GM18508 (cell line): ENCODE data around the gene HNF1B.

Source experiments
- ATAC-seq: cut with Tn5 transposase; IDR thresholded peaks from one replicate; pipeline ENCODE4 v1.9.1; 2021; ENCODE audit warnings: moderate number of reproducible peaks; ENCODE audit not compliant: insufficient read depth, unreplicated experiment

HNF1B gene

GRCh38 chr17:37737971-37738370 lies 6.9 kb downstream of the HNF1B start:
- no peak for ATAC-seq

DNA sequence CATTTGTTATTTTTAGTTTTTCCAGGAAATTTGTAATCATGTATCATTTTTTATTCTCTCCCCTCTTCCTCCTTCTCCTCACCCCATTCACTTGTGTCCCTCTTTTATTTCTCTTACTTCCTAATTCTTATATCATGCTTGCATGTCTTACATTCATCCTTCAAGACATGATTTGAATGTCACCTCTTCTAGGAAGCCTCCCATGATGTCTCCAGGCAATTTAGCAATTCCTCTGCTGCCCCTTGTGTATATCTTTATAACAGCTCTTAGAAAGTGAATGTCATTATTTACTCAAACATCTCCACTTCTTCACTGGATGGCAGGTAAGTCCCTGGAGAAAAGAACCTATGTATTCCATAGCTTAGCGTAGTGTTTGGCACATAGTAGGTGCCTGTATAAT lies 7.8 kb downstream of the HNF1B start:
- ATAC-seq, result no peak

GRCh38 chr17:37736428-37736827 lies 8.4 kb downstream of the HNF1B start:
- no peak for ATAC-seq

- no peak for ATAC-seq
These were observed 9.7 kb downstream of the HNF1B start for GRCh38 chr17:37735165-37735564.

DNA sequence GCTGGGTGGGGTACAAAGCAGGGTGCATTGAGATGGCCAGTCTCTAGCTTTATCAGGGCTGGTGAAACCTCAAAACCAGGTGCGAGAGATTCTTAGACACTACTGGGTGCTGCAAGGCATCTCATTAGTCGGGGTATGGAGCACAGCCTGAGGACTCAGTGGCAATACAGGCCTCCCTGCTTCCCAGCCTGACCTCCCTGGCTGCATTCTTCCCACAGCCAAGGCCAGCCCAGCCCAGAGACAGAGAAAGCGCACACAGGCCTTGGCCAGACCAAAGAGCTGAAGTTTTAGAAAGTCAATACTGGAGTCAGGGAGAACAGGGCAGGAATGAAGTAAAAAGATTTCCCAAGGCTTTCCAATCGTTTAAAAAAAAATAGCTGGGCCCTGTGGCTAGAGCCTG lies 12.5 kb downstream of the HNF1B start:
- no peak for ATAC-seq

- no peak for ATAC-seq
These were observed 13.8 kb downstream of the HNF1B start for GRCh38 chr17:37731056-37731455.

DNA sequence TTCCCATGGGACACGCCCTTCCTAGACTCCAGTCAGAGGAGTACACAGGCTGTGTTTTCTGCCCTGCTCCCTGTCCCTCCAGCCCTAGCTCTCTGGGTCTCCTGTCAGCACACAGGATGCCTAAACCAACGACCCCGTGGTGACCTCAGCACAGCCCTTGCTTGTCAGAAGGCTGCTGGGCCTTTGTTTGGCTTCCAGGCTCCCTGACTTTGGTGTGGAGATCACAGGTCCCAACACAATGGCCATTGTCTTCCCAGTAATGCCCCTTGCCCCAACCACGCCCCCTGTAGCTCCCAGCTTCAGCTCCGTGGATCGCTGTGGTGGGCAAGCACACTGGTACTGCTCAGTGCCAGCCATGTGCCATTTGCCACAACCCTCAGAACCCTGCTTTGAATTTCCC lies 15.0 kb downstream of the HNF1B start:
- no peak for ATAC-seq

- no peak for ATAC-seq
These were observed 17.8 kb downstream of the HNF1B start for GRCh38 chr17:37726891-37727675.

- no peak for ATAC-seq
These were observed 18.6 kb downstream of the HNF1B start for GRCh38 chr17:37726248-37726647.

DNA sequence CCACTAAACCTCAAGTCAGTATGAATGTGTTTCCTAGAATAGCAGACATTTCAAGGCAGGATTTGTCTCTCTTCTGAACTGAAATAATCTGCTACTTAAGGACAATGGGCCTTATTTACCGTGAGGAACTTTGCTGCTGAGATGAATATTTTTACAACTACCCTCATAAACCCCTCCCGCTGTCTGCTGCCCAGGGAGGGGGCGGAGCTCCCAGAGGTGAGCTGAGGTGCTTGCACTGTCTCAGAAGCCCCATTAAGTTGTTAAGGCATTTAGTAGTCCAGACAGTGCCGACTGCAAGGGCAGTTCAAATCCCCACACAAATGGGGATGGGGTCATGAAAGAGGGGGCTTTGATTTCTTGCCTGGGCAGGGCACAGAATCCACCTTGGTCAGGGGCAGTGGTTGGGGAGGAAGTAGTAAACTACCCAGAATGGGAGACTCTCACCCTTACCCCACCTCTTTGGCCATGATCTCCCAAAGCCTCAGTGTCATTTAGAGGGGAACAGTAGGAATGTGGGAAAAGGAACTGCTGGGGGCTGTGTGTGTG lies 19.2 kb downstream of the HNF1B start:
- ATAC-seq, result no peak

GRCh38 chr17:37725021-37725595 lies 19.8 kb downstream of the HNF1B start:
- ATAC-seq, result no peak

DNA sequence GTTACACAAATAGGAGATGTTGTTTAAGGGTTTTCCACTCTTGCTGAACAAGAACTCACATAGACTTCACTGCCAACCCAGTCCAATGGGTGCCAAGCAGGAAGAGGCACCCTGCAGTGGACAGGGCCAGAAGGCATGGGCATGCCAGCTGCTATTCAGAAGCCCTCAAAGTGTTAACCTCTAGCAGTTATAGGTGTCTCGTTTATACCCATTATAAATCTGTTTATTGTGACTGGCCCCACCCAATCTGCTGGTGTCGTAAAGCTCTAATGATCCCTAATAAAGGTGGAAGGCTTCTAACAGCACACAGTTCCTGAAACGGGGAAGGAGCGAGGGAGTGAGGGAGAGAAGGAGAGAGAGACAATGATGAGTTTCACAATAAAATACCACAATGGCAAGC lies 23.9 kb downstream of the HNF1B start:
- ATAC-seq, result no peak

GRCh38 chr17:37719866-37720265 lies 25.0 kb downstream of the HNF1B start:
- no peak for ATAC-seq

GRCh38 chr17:37718324-37719048 lies 26.4 kb downstream of the HNF1B start:
- ATAC-seq, result no peak

GRCh38 chr17:37717627-37718323 lies 27.1 kb downstream of the HNF1B start:
- ATAC-seq, result no peak

- ATAC-seq, result no peak
These were observed 30.0 kb downstream of the HNF1B start for GRCh38 chr17:37714897-37715296.

DNA sequence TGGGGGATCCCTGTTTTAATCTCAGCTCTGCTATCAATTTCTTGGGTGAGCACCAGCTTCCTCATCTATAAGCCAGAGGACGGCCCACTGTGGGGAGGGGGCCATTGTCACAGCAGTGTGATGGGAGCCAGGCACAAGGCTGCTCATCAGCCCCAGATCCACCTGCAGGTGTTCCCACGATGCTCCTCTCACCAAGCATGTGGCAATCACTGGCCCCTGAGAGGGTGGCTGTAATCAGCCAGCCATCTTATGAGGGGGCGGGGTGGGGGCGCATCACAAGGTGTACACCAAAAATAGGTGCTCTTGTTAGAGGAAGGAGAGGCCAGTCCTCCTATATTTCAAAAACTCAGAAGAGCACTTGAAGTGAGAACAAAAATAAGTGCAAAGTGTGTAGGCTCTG lies 31.2 kb downstream of the HNF1B start:
- no peak for ATAC-seq

DNA sequence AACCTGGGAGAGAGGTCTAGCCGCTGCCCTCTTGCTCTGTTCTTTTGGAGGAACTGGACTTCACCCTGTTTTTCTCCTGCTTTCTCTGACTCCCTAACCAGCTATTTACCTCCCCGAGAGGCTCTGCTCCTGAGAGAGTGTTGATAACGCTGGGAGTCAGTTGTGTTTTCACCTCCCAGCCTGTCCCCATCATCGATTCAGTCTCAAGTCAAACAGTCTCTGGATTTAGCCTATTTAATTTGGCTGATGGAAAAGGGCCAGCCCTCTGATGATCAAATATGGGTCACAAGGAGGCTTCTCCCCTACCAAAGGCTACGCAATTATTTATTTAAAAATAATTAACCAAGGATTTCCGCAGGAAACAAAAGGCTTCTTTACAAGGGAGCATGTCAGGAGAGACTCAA lies 31.8 kb downstream of the HNF1B start:
- ATAC-seq, result no peak

- no peak for ATAC-seq
These were observed 33.7 kb downstream of the HNF1B start for GRCh38 chr17:37711113-37711512.

DNA sequence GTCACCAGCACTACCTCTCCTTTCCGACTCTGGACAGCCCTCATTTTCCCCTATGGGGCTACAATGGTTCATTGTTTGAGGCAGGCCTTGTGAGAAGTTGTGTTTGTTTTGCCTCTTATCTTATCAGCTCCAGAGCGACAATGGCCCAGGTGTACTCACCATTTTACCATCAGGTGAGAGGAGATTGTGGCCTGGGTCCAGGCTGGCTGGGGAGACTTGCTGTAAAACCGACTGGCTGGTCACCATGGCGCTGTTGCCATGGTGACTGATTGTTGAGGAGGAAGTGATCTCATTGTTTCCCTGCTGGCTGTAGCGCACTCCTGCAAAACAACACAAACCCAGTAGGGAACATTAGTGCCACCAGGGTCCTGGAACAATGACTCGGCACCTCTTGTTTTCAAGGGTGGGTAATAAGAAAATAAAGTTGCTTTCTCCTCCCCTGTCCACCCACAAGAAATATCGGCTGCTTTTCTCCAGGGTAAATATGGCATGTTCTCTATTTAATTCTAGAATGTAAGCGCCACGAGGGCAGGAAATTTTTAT lies 34.4 kb downstream of the HNF1B start:
- no peak for ATAC-seq
